ENCODE results near the gene POLG. TPM values are rescaled to one million over a fixed set of nuclear protein-coding genes. Genes with fewer than 3 reads are reported as not detected.

POLG gene
- total RNA-seq, 1 donor from 2014 or later = 55.0 TPM

GRCh38 chr15:89379818-89380217 lies 45.2 kb upstream of the POLG start:
- peaks cover 12% of the 10 kb centered on the region for H3K4me1 Mint-ChIP-seq (ENCODE audit: unreplicated experiment)
- no peak for DNase-seq (ENCODE audit: extremely low spot score, unreplicated experiment)
- H3K36me3 Mint-ChIP-seq = no peaks in the 10 kb centered on the region
- no peaks in the 10 kb centered on the region for H3K9me3 Mint-ChIP-seq
- H3K4me3 Mint-ChIP-seq = no peak overlapping the region
- H3K27ac Mint-ChIP-seq = peak overlapping the region; percentile 79
- peaks cover 84% of the 10 kb centered on the region for H3K27me3 Mint-ChIP-seq
- TF ChIP-seq, protein P1, sequence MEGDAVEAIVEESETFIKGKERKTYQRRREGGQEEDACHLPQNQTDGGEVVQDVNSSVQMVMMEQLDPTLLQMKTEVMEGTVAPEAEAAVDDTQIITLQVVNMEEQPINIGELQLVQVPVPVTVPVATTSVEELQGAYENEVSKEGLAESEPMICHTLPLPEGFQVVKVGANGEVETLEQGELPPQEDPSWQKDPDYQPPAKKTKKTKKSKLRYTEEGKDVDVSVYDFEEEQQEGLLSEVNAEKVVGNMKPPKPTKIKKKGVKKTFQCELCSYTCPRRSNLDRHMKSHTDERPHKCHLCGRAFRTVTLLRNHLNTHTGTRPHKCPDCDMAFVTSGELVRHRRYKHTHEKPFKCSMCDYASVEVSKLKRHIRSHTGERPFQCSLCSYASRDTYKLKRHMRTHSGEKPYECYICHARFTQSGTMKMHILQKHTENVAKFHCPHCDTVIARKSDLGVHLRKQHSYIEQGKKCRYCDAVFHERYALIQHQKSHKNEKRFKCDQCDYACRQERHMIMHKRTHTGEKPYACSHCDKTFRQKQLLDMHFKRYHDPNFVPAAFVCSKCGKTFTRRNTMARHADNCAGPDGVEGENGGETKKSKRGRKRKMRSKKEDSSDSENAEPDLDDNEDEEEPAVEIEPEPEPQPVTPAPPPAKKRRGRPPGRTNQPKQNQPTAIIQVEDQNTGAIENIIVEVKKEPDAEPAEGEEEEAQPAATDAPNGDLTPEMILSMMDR (conservative IDR thresholded peaks at IDR 0.05) = no peak

GRCh38 chr15:89379251-89379695 lies 44.6 kb upstream of the POLG start:
- Mint-ChIP-seq H3K27me3 (peaks cover 89% of the 10 kb centered on the region), H3K36me3 (no peaks in the 10 kb centered on the region), H3K9me3 (no peaks in the 10 kb centered on the region), H3K27ac (peak overlapping the region; percentile 79), H3K4me3 (no peak overlapping the region), H3K4me1 (ENCODE audit: unreplicated experiment) (peaks cover 12% of the 10 kb centered on the region)
- TF ChIP-seq, protein P1 (conservative IDR thresholded peaks at IDR 0.05) = no peak
- no peak for DNase-seq (ENCODE audit: extremely low spot score, unreplicated experiment)

- peak overlapping the region; percentile 46 for H3K27ac Mint-ChIP-seq
- H3K36me3 Mint-ChIP-seq = no peaks in the 10 kb centered on the region
- TF ChIP-seq, protein P1 (conservative IDR thresholded peaks at IDR 0.05) = no peak
- H3K4me1 Mint-ChIP-seq (ENCODE audit: unreplicated experiment) = peaks cover 12% of the 10 kb centered on the region
- H3K4me3 Mint-ChIP-seq = peak overlapping the region; percentile 74
- H3K9me3 Mint-ChIP-seq = no peaks in the 10 kb centered on the region
- H3K27me3 Mint-ChIP-seq = peaks cover 94% of the 10 kb centered on the region
- no peak for DNase-seq (ENCODE audit: extremely low spot score, unreplicated experiment)
Observed at GRCh38 chr15:89378296-89379151, 43.9 kb upstream of the POLG start.

DNA sequence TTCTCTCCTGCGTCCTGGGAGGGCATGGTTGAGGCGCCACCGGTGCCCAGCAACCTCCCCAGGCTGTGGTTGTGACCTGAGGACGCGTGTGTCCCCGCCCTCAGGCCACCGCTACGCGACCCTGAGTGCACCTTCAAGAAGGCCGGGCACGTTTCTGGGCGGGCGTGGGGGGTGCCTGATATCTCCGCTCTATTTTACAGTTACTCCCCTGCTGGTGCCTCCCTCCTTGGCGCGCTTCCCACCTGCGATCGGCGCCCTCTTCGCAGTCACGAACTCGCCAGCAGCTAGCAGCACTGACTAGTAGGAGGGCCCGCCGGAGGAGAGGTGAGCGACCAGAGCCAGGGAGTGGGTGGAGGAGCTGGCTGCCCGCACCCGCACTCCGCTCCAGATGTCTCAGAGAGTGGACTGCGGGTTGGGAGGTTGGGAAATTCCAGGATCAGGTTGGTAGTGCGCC lies 43.2 kb upstream of the POLG start:
- peak overlapping the region; percentile 46 for H3K27ac Mint-ChIP-seq
- H3K4me1 Mint-ChIP-seq (ENCODE audit: unreplicated experiment) = peaks cover 6% of the 10 kb centered on the region
- peak overlapping the region; percentile 74 for H3K4me3 Mint-ChIP-seq
- H3K9me3 Mint-ChIP-seq = no peaks in the 10 kb centered on the region
- DNase-seq (ENCODE audit: extremely low spot score, unreplicated experiment) = no peak
- peaks cover 94% of the 10 kb centered on the region for H3K27me3 Mint-ChIP-seq
- TF ChIP-seq, protein P1 (conservative IDR thresholded peaks at IDR 0.05) = no peak
- no peaks in the 10 kb centered on the region for H3K36me3 Mint-ChIP-seq

- DNase-seq (ENCODE audit: extremely low spot score, unreplicated experiment) = no peak
- peaks cover 94% of the 10 kb centered on the region for H3K27me3 Mint-ChIP-seq
- no peaks in the 10 kb centered on the region for H3K9me3 Mint-ChIP-seq
- no peak overlapping the region for H3K27ac Mint-ChIP-seq
- peak overlapping the region; percentile 29 for H3K4me3 Mint-ChIP-seq
- TF ChIP-seq, protein P1 (conservative IDR thresholded peaks at IDR 0.05) = no peak
- peaks cover 6% of the 10 kb centered on the region for H3K4me1 Mint-ChIP-seq (ENCODE audit: unreplicated experiment)
- no peaks in the 10 kb centered on the region for H3K36me3 Mint-ChIP-seq
Observed at GRCh38 chr15:89377024-89377841, 42.6 kb upstream of the POLG start.

Measured in type B pancreatic cell (in vitro differentiated cells).